Esophagus squamous epithelium (tissue), 4 donors: Measurements from ENCODE around the gene P2RY12.

Source experiments
- CTCF ChIP-seq, 6 experiments: fragments of 450-650 bp in 4 of 6; fragments of 200-600 bp in 2 of 6; sonication (generic) in 2 of 6; IDR thresholded peaks; one replicate each; pipeline ENCODE4 v1.5.1; 2016 to 2019; ENCODE audit warnings: antibody characterized with exemption in 6 of 6, mild to moderate bottlenecking in 4 of 6, moderate library complexity in 4 of 6
- POLR2A ChIP-seq, 4 donors: fragments of 450-650 bp; IDR thresholded peaks; one replicate each; pipeline ENCODE4 v1.6.1; 2017; ENCODE audit warnings: antibody characterized with exemption in 4 of 4, mild to moderate bottlenecking in 4 of 4, moderate library complexity in 3 of 4

- TF ChIP-seq CTCF (IDR thresholded peaks at IDR 0.05) = no peak
- no peak for TF ChIP-seq POLR2A (IDR thresholded peaks at IDR 0.05)
Observed at GRCh38 chr3:151362751-151363174, 21.8 kb downstream of the P2RY12 start.
